ENCODE data around the gene BRCC3. TPM values are rescaled to one million over a fixed set of nuclear protein-coding genes. Genes with fewer than 3 reads are reported as not detected.

Gene BRCC3
- total and polyA plus RNA-seq, 3 donors from 2014 or later, result 1.4 to 3.4 (median 2.8) TPM

DNA sequence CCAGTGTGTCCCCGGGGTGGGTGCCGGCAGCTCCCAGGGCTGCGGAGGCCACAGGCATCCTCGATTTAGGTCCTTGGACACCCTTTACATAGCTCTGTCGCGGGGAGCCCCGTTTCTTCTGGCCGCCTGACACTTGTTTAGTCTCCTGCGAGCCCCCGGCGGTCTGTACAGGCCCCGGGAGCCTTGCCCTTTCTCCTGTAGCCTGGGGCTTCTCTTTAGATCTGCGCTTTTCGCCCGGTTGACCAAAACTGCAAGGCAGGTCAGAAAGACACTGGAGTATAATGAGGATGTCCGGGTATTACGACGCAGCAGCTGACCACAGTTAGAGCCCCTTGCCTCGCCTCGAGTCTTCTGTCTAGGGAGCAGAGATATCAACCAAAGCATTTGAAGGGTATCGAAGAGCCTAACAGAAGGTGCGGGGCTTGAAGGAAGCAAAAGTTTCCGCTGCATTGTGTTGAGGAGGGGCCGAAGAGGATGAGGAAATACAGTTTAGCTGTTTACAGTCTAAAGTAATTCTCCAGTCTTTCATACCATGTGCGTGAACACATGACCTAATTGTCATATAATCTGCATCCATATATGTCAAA lies 479 bp downstream of the BRCC3 start:
- 2% methylated on average over 6 to 18 of the region's 25 CpGs for WGBS, 2 donors
- H3K4me1 ChIP-seq, result no peaks in the 10 kb centered on the region
- H3K36me3 ChIP-seq (ENCODE audit: low read depth, missing control alignments), result no peaks in the 10 kb centered on the region
- H3K4me3 ChIP-seq, result peak overlapping the region; percentile 43 to 61
- DNase-seq, result no peak
- peak overlapping the region; percentile 16 to 78 for H3K27ac ChIP-seq
- no peaks in the 10 kb centered on the region for H3K27me3 ChIP-seq
- H3K9me3 ChIP-seq, result no peaks in the 10 kb centered on the region
- intact Hi-C loops (cut with DNase I; ENCODE audit: low total_unique reads), result no loop called here
- TF ChIP-seq POLR2A (IDR thresholded peaks at IDR 0.05), result no peak
- TF ChIP-seq, protein P1, sequence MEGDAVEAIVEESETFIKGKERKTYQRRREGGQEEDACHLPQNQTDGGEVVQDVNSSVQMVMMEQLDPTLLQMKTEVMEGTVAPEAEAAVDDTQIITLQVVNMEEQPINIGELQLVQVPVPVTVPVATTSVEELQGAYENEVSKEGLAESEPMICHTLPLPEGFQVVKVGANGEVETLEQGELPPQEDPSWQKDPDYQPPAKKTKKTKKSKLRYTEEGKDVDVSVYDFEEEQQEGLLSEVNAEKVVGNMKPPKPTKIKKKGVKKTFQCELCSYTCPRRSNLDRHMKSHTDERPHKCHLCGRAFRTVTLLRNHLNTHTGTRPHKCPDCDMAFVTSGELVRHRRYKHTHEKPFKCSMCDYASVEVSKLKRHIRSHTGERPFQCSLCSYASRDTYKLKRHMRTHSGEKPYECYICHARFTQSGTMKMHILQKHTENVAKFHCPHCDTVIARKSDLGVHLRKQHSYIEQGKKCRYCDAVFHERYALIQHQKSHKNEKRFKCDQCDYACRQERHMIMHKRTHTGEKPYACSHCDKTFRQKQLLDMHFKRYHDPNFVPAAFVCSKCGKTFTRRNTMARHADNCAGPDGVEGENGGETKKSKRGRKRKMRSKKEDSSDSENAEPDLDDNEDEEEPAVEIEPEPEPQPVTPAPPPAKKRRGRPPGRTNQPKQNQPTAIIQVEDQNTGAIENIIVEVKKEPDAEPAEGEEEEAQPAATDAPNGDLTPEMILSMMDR (IDR thresholded peaks at IDR 0.05), result no peak

DNA sequence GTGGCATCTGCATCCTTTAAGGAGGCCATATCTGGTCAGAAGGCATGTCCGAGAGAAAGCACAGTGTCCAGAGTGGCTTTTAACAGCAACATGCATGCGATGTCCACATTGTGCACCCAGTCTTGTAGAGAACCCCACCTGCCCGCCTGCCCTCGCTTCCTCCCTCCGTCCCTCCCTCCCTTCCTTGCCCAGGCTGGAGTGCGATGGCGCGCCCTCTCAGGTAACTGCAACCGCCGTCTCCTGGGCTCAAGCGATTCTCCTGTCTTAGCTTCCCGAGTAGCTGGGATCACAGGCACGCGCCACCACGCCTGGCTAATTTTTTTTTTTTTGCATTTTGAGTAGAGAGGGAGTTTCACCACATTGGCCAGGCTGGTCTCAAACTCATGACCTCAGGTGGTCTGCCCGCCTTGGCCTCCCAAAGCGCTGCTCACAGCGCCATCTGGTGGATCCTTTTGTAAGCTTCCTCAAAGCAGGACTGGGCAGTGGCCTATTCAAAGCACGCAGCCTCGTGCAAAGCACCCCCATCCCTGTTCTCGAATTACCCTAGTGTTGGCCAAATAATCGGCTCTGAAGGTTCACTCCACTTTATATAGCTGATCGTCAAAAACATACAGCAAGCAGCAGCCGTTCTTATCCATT lies 15.0 kb downstream of the BRCC3 start:
- H3K4me1 ChIP-seq, result no peaks in the 10 kb centered on the region
- H3K27me3 ChIP-seq, result no peaks in the 10 kb centered on the region
- WGBS, 2 donors, result 53 to 81% methylated on average over 8 to 21 of the region's 24 CpGs
- intact Hi-C loops (cut with DNase I; ENCODE audit: low total_unique reads), result no loop called here
- no peaks in the 10 kb centered on the region for H3K9me3 ChIP-seq
- no peak for TF ChIP-seq POLR2A (IDR thresholded peaks at IDR 0.05)
- TF ChIP-seq, protein P1 (IDR thresholded peaks at IDR 0.05), result peak in 1 of 3 experiments; percentile 35
- no peak overlapping the region for H3K27ac ChIP-seq
- H3K4me3 ChIP-seq, result no peak overlapping the region
- DNase-seq, result peak; percentile 39
- no peaks in the 10 kb centered on the region for H3K36me3 ChIP-seq (ENCODE audit: low read depth, missing control alignments)

DNA sequence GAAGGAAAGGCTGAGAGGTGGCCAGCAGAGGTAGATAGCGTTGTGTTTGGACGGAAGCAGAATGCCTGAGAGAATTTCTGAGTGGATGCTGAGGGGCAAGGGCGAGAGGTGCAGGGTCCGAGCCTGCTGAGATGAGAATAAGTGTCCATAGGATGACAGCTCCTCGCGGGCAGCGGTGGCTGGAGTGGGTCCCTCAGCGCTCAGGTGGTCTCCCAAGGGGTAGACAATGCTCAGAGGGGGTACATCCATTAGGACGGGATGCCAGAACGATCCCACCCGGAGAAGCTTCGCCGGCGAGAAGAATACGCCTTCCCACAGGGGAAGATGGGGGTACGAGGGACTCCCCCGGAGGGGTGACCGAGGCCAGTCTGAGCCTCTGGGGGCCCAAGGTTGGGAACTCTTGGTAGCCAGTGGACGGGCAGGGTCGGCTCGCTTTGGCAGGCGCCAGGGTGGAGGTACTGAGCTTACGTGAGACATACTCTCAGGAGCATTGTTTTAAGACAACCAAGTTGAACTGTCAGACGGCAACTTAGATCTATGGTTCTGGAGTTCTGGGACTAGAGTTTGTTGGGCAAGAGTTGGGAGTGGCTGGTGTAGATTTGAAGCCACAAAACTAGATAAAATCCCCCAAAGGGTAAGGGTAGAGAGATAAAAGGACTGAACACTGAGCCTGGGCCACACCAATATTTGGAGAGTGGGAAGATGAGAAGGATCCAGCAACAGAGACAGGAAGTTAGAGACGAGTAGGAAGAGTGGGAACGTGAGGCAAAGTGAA lies 15.8 kb downstream of the BRCC3 start:
- TF ChIP-seq, protein P1 (IDR thresholded peaks at IDR 0.05), result no peak
- no peak for TF ChIP-seq POLR2A (IDR thresholded peaks at IDR 0.05)
- H3K4me3 ChIP-seq, result no peak overlapping the region
- H3K9me3 ChIP-seq, result no peaks in the 10 kb centered on the region
- no peak for DNase-seq
- no peak overlapping the region for H3K27ac ChIP-seq
- intact Hi-C loops (cut with DNase I; ENCODE audit: low total_unique reads), result no loop called here
- H3K4me1 ChIP-seq, result no peaks in the 10 kb centered on the region
- no peaks in the 10 kb centered on the region for H3K36me3 ChIP-seq (ENCODE audit: low read depth, missing control alignments)
- H3K27me3 ChIP-seq, result no peaks in the 10 kb centered on the region
- WGBS, 2 donors, result 60 to 83% methylated on average over 3 to 26 of the region's 26 CpGs

DNA sequence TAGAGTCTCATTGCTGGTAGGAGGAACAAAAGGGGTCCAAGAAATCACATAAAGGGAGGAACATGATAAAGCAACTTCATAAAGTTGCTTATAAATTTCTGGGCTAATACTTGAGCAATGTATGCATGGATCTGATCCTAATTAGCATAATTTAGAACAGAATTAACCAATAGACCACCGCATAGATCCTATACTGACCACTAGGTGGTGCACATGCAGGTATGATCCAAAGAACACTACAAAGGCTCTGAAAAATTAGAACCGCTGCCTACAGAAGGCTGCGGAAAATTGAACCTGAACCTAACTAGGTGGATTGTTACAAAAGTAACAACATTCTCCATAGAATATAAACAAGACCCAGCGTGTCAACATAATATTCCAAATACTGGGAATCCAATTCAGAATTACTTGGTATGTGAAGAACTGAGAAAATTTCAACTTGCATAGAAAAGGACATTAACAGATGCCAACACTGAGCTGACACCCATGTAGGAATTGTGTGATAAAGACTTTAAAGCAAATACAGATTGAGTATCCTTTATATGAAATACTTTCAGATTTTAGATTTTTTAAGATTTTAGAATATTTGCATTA lies 23.3 kb downstream of the BRCC3 start:
- no peak for DNase-seq
- Histone ChIP-seq H3K4me3 (no peak overlapping the region), H3K4me1 (no peaks in the 10 kb centered on the region), H3K36me3 (ENCODE audit: low read depth, missing control alignments) (no peaks in the 10 kb centered on the region), H3K27ac (no peak overlapping the region), H3K9me3 (no peaks in the 10 kb centered on the region), H3K27me3 (no peaks in the 10 kb centered on the region)
- no peak for TF ChIP-seq POLR2A (IDR thresholded peaks at IDR 0.05)
- TF ChIP-seq, protein P1 (IDR thresholded peaks at IDR 0.05), result peak; percentile 22 to 56 (median 43)
- WGBS, 2 donors, result 35 to 36% methylated on average over 4 of the region's 4 CpGs
- intact Hi-C loops (cut with DNase I; ENCODE audit: low total_unique reads), result no loop called here

Measured in testis (tissue), 3 donors.